GM19043 (cell line): ENCODE data around the gene MZF1.

Source experiments
- ATAC-seq: cut with Tn5 transposase; IDR thresholded peaks from one replicate; pipeline ENCODE4 v1.9.1; 2021; ENCODE audit warnings: low read depth; ENCODE audit not compliant: unreplicated experiment

The MZF1 gene

DNA sequence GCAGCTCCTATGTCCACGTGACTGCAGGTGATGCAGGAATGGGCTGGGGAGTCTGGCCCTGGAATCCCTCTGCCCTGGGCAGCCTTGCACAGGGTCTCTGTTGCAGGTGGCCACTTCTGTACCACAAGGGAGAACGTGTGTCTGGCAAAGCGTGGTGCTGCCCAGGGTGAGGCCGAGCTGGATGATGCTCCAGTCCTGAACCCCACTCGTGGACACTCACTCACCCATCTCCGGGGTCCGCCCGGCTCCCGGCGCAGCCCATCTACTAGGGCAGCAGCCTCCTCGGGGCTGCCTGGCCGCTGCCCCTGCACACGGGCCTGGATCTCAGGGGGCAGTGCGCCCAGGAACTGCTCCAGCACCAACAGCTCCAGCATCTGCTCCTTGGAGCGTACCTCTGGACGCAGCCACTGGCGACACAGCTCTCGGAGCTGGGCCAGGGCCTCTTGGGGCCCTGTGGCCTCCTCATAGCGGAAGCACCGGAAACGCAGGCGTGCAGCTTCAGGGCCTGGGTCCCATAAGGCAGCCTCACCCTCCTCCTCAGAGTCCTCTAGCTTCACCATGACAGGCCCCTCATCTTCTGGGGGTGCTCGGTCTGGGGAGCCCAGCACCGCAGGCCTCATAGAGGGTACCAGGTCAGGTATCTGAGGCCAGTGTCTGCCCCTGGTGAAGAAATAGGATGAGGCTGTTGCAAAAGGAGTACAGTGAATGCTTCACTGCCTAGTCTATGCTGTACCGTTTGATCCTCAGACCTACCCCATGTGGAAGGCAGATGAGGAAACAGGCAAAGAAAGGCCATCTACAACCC is 2.2 kb downstream of the MZF1 start:
- no peak for ATAC-seq

DNA sequence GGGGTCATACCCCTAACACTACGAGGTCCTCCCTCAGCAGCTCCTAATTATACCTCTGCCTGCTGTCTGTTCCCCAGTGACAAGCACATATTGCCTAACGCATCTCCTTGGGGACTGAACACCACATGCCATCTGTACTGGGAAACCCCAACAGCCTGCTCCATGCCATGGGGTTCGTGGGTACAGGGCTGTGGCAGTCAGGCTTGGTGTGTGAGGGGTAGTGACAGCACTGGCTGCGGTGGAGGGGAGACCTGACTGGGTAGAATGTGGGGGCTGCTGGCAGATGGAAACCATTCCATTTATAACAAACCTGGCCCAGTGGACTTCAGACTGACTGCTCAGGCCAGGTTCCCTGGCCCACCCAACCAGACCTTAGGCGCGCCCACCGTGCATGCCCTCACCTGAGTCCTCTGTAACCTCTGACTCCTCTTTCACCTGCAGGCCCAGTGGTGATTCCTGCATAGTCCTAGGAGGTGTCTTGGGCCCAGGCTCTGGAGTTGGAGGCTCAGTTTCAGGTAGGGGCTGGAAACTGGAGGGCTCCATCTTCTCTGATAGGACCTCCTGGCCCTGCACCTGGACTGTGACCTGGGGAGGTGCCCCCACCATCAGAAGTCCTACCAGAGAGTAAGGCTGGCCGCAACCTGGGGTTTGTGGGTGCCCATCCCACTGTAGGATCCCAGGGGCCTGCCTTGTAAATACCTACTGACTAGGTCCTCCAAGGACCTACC is 3.0 kb downstream of the MZF1 start:
- ATAC-seq = no peak

- no peak for ATAC-seq
These were observed 3.8 kb downstream of the MZF1 start for GRCh38 chr19:58569191-58569942.

DNA sequence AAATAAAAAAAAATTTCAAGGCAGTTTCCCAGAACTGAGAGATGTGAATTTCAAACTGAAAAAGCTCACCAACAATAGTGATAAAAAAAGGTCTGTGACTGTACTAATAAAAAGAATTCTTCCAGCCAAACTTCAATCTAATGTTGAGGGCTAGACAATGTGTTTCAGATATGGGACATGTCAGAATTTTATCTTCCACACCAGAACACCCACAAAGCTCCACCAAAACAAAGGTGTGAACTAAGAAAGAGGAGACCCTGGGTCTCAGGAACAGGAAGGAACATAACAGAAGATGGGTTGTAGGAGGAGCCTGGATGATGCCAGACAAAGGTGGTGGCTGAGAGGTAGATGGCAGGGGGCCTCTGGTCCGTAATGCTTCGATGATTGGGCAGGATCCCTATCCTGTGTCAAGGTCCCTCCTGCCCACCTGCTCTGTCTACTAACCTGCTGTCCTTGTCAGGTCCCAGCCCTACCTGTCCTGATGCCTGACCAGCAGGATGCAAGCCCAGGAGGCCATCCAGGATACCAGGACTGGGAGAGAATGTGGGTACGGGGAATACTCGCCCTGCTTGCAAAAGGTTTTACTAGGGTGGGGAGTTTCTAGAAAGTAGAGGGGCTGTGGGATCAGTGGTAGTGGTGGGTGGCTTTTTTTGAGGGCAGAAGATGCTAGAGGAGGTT is 4.5 kb downstream of the MZF1 start:
- no peak for ATAC-seq

GRCh38 chr19:58566989-58567388 is 6.1 kb downstream of the MZF1 start:
- ATAC-seq = no peak

DNA sequence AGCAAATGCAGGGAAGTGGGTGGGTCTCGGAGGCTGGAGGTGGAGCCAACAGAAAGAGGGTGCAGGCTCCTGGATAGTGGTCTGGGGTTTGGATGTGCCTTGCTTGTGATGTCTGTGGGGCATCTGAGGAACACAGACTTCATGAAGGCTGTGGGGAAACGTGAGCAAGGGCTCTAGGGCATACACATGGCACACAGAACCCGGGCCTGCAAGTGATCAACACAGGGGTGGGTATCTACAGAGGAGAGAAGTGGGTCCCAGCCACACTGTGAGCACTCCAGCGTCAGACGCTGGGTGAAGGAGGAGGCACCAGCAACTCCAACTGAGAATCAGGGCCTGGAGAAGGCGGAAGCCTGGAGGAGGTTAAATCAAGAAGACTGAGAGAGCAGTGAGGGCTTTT is 9.3 kb downstream of the MZF1 start:
- ATAC-seq = no peak

- no peak for ATAC-seq
These were observed 10.0 kb downstream of the MZF1 start for GRCh38 chr19:58563034-58563573.

DNA sequence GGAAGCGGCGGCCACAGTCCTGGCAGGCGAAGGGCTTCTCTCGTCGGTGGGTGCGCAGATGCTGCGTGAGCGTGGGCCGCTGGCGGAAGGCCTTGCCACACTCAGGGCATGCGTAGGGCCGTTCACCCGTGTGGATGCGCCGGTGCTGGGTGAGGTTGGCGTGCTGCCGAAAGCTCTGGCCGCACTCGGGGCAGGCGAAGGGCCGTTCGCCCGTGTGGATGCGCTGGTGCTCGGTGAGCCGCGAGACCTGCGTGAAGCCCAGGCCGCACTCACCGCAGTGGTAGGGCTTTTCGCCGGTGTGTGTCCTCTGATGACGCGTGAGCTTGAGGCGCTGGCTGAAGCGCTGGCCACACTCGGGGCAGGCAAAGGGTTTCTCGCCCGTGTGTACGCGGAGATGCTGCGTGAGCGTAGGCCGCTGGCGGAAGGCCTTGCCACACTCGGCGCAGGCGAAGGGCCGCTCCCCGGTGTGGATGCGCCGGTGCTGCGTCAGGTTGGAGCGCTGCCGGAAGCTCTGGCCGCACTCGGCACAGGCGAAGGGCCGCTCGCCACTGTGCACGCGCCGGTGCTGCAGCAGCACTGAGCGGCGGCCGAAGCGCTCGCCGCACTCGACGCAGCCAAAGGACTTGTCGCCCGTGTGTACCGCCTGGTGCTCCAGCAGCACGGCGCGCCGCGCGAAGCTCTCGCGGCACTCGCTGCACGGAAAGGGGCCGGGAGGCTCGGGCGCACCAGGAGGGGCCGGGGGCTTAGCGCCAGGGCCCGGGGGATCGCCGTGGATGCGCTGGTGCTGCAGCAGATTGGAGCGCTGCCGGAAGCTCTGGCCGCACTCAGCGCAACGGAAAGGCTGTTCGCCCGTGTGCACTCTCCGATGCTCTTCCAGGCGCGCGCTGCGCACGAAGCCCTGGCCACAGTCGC is 10.8 kb downstream of the MZF1 start:
- ATAC-seq = no peak

DNA sequence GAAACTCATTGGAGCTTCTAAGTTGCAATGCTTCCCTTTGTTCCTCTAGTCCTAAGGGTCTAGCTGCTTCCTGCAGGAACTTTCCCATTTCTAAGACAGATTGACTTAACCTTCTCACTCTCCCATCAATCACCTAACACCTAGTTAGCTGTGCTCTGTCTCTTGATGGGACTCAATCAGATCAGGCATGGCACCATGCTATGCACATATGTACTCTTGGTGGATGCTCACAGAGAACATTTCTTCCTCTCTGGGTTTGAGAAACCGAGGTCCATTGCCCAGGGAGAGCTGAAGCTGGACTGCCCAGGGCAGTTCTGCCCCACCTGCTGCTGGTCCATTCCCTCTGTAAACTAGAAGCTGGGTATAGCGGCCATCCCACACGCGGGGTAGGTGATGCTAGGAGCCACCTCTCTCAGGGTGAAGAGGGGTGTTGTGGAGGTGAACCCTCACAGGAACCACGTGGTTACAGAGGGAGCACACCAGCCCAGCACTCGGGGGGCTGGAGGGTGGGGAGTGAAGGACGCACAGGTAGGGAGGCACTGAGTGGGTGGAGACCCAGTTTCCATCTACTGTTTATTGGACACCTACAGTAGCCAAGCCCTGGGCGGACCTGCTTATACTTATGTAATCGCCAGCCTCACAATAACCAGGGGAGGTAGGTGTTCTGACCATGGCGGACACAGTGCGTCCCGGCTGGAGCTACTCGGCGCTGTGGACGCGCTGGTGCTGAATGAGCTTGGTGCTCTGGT is 11.6 kb downstream of the MZF1 start:
- ATAC-seq = no peak

GRCh38 chr19:58560921-58561320 is 12.2 kb downstream of the MZF1 start:
- no peak for ATAC-seq

GRCh38 chr19:58560007-58560887 is 12.9 kb downstream of the MZF1 start:
- ATAC-seq = no peak

- peak; percentile 23 for ATAC-seq
These were observed 13.7 kb downstream of the MZF1 start for GRCh38 chr19:58559275-58560006.

GRCh38 chr19:58558623-58559274 is 14.4 kb downstream of the MZF1 start:
- peak; percentile 52 for ATAC-seq

- ATAC-seq = no peak
These were observed 15.0 kb downstream of the MZF1 start, which contains the start of gene UBE2M for GRCh38 chr19:58558066-58558622. TSS of gene UBE2M (minus strand) at chr19:58558611. CDS start at chr19:58558381, 230 bp downstream.

GRCh38 chr19:58557221-58558065 is 15.7 kb downstream of the MZF1 start:
- ATAC-seq = no peak
